ENCODE results near the gene INF2.
"Not testable (repeated sequence)": the region's sequence is repeated elsewhere in the genome, so short reads cannot be mapped to it uniquely, and the experiment has no call there.

INF2 gene

DNA sequence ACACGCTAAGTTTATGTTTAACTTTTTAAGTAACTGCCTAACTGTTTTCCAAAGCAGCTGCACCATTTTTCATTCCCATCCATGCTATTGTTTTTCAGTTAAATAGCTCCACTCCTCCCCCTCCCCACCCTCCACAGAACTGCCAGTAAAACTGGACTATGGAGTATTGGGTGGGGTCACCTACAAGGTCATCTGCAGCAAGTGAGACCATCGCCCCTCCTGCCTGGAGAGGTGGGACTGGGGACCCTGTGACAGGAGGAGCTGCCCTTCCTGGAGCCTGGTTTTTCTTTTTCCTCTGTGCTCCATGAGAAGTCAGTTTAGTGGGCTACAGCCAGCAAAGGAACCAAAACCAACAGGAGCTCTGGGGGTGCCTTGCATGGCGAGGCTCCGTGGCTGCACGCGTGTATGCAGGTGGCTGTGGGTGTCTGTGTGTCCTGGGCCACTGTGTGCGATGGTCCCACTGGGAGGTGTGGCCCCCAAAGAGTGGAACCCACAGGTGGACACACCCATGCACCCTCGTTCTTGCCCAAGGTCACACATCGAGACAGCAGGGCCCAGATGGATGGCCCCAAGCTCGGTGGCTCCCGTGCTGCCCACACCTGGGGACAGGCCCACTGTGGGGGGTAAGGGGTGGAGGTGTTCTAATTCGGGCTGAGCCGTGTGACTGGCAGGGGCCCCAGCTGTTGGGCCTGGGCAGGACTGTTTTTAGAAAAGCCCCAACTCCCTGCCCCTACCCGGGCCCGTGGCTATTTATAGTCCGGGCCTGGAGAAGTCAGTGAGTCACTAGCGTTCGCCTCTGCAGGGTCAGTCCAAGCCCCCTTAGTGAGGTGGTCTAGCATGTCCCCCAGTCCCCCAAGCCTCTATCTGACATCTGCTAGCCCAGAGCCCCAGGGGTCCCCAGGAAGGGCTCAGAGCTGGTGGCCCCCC is 32.4 kb downstream of the INF2 start:
- DNase-seq (ENCODE audit: low read depth): no peak

DNA sequence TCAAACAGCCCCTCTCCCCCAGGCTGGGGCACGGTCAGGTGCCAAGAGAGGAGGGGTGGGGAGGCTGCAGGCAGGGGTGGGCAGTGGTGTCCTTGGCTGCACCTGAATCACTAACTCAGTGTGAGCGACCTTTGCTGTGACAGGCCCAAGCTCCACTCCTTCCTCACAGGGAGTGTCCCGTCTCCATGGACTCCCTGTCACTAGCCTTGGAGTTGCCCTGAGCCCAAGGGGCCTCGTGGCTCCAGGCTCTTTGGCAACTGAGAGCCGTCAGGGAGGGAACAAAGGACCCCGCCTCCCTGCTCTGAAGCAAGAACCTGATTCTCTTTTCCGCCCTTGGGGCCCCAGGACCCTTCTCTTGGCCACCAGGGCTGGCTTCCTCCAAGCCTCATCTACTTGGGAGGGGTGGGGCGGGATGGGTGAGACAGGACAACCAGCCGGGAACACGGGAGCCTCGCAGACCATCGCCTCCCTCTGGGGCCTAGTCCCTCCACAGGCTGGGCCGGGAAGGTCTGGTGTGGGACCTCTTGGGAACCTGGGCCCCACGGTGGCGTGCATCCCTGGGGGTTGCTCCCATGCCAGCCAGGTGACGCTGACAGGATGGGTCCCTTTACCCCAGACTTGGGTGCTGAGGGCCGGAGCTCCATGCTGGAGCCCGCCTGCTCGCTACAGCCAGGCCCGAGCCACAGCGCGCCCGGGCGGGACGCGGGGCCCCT is 33.7 kb downstream of the INF2 start:
- DNase-seq (ENCODE audit: low read depth): no peak

DNA sequence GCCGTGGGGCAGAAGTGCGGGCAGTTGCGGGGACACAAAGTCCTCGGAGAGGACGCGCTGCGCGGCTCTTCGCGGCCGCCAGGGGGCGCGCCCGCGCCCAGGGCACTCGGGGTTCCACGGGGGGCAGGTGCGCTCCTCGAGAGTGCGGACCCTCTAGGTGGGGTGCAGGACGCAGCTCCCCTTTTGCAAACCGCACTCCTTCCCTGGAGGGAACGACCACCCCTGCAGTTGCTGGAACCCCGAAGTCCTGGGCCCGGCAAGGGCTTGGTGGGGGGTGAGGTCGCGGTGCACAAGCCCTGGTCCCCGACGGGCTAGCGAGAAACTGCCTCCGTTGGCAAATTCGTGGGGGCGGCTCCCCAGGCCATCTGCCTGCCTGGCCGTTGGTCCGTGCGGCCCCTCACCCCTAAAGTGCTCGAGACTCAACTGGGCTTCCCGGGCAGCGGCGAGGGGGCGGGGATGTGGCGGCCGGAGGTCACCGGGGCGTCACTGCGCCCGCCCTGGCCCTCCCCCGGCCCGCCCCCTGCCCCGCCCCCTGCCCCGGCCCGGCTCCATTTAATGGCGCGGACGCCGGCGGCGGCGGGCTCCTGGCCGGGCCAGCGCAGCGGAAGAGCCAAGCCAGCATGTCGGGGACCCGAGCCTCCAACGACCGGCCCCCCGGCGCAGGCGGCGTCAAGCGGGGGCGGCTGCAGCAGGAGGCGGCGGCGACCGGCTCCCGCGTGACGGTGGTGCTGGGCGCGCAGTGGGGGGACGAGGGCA is 34.4 kb downstream of the INF2 start, which contains the start of gene ADSS1:
ADSS1 (plus strand) TSS at position 579 of the 756 bp plus-strand sequence; CDS start at position 621, 42 bp downstream.
- DNase-seq (ENCODE audit: low read depth): peak; percentile 38

DNA sequence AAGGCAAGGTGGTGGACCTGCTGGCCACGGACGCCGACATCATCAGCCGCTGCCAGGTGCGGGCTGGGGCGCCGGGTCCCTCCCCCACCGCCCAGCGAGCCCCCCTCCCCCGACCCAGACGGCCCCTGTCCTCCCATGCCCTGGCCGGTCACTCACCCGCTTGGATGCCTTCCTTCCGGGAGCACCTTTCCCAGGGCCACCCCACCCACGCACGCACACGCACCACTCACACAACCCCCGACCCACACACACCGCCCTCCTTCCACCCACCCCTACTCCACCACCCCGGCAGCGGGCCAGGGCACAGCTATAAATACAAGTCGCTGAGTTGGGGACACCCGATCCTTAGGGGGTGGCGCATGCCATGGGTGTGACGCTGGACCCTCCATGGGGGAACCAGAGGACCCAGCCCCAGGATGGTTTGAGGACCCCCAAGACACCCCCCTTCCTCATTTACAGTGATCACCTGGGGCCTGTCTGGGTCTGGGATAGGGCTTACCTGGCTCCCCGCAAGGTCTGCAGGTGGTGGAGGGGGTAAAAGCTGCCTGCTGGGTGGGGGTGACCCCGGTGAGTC is 35.1 kb downstream of the INF2 start:
- DNase-seq (ENCODE audit: low read depth): no peak

DNA sequence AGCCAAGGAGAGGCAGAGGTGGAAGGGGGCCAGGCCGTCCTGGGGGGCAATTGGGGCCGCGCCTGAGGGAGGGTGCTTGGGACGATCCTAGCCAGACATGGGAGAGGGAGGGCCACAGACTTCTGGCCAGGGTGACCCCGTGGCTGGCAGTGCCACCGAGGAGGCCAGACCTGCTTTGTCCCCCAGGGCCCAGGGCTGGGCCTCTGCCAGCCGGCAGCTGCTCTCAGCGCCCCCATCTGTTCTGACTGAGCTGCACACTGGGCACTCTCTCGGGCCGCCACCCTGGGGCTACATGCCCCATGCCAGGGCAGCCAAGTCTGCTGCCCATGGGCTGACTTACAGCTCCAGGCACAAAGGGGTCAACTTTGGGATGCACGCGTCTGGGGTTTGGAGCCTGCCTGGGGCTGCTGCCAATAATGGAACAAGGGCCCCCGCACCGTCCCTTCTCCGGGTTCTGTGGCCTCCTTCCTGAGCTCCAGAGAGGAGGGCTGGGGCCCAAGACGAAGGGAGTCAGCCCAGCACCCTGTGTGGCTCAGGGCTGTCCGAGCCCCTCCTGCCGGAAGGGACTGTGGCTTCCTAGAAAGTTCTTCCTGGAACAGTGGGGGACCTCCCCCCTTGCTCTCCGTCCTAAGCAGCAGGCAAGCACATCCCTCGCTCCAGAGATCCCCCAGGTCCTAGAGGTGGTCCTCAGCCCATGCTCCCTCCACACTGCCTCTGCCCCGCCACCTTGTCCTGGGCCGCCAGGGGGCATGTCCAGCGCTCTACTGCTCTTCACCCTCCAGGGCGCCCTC is 35.8 kb downstream of the INF2 start:
- no peak for DNase-seq (ENCODE audit: low read depth)

DNA sequence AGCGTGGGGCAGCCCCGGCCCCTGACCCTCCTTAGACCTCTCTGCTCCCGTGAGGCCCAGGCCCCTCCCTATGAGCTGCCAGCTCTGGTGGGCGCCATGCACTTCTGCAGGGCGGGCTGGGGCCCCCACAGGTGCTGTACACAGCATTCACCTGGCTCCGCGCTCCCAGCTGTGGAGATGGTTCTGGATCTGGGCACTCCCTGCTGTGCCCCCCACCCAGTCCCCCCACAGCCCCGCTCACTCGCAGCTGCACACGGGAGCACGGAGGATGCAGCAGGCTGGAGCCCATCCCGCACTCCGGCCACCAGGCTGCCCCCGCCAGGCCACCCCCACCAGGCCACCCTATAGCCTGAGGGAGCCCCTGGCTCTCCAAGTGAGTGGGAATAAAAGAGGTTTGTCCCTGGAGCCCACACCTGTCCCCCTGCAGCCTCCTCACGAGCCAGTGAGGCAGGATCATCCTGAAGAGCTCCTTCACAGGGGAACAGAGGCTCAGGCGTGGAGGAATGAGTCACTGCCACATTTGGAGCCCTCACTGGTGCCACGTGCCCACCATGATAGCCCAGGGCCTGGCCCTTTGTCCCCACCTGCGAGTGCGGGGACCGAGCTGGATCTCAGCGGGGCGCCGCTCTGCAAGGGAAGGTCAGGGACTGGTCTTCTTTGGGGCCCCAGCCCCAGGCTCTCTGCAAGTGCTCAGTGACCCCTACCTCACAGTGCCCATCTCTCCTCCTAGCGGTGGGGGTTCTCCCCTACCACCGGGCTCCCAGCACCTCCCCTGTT is 36.5 kb downstream of the INF2 start:
- no peak for DNase-seq (ENCODE audit: low read depth)

DNA sequence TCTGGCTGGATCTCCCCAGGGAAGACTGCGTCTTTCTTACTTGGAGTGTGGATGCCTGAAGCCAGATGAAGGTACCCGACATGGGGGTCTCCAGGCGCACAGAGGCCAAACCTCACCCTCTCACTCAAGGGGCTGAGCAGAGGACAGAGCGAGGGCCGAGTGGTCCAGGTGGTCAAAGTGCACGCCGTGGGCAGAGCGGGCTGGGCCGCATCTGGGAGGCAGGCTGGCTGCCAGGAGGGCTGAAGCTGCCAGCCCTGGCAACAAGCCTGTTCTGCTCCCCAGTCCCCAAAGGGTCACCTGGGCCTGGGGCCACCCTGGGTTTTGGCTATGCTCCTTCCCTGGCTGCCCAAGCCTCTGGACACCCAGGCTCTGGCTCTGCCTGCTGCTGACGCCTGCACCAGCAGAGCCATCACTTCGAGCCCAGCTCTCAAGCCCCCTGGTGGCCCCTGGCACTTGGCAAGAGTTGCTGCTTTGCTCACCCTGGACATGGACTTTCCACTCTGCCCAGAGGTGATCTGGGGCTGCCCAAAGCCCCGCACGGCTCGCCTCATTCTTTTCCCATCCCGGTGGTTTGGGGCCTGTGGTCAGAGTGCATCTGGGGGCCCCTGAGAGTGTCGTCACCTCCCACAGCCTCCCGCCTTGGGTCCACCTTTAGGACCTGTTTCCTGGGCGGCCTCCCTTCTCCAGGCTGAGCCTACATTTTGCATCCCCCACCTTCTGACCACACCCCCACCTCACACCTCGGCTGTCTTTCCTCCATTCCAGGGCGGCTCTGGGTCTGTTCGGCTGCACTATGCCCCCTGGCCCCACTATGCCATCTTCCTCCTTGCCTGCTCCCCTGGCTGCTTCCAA is 37.4 kb downstream of the INF2 start:
- DNase-seq (ENCODE audit: low read depth): no peak

DNA sequence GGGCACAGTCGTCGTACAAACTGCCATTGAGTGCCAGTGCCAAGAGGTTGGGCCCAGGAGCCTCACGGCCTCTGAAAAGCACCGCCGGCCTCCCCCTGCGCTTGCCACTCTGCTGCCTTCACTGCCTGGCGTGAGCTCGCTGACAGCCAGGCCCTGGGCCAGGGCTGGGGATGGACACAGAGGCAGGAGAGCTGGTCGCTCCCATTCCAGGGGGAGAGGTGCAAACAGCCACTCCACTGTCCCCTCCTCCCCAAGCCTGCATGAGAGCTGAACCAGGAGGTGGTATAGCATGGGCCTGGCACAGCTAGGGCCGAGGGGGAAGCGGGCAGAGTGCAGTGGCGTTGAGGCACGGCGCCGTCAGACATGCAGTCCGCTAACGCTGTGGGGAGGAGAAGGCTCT is 39.2 kb downstream of the INF2 start:
- no peak for DNase-seq (ENCODE audit: low read depth)

DNA sequence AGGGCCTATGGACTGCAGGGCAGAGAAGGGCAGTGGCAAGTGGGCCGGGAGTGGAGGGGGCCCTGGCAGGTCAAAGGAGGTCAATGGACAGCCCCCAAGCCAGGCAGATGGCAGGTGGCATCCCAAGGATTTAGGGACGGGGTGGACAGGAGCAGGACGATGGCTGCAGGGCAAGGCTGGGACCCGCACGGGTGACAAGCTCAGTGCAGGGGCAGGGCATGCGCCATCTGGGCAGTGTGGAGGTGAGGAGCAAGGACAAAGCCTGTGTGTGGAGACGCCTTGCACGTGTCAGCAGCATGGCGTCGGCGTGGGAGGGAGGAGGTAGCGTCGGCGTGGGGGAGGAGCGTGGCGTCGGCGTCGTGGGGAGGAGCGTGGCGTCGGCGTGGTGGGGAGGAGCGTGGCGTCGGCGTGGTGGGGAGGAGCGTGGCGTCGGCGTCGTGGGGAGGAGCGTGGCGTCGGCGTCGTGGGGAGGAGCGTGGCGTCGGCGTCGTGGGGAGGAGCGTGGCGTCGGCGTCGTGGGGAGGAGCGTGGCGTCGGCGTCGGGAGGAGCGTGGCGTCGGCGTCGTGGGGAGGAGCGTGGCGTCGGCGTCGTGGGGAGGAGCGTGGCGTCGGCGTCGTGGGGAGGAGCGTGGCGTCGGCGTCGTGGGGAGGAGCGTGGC is 39.9 kb downstream of the INF2 start:
- not testable (repeated sequence) for DNase-seq (ENCODE audit: low read depth)

DNA sequence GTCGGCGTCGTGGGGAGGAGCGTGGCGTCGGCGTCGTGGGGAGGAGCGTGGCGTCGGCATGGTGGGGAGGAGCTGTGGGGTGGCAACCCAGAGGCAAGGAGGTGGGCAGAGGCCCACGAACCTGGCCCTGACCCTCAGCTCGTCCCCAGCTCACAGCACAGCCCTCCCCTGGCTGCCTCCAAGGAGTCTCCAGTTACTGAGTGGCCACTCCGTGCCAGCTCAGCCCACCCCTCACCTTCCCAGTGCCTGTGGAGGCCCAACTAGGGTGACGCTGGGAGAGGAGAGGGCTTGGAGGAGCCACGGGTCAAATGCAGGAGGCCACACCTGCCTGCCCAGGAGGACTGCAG is 40.4 kb downstream of the INF2 start:
- no peak for DNase-seq (ENCODE audit: low read depth)

DNA sequence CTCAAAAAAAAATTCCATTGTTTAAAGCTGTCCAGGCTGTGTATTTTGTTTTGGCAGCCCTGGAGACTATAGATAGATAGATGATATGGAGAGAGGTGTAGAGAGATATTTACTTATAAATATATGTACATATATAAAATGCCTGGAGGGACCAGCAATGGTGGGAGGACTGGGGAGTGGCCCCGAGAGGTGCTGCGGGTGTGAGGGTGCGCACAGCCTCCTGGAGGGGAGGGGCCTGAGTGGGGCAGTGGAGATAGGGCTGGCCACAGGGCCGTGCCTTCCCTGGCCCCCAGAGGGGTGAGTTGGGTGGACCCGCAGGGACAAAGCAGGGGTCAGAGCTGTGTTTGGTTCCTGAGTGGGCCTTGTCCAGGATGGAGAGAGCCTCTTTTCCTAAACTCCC is 41.1 kb downstream of the INF2 start:
- DNase-seq (ENCODE audit: low read depth): no peak

DNA sequence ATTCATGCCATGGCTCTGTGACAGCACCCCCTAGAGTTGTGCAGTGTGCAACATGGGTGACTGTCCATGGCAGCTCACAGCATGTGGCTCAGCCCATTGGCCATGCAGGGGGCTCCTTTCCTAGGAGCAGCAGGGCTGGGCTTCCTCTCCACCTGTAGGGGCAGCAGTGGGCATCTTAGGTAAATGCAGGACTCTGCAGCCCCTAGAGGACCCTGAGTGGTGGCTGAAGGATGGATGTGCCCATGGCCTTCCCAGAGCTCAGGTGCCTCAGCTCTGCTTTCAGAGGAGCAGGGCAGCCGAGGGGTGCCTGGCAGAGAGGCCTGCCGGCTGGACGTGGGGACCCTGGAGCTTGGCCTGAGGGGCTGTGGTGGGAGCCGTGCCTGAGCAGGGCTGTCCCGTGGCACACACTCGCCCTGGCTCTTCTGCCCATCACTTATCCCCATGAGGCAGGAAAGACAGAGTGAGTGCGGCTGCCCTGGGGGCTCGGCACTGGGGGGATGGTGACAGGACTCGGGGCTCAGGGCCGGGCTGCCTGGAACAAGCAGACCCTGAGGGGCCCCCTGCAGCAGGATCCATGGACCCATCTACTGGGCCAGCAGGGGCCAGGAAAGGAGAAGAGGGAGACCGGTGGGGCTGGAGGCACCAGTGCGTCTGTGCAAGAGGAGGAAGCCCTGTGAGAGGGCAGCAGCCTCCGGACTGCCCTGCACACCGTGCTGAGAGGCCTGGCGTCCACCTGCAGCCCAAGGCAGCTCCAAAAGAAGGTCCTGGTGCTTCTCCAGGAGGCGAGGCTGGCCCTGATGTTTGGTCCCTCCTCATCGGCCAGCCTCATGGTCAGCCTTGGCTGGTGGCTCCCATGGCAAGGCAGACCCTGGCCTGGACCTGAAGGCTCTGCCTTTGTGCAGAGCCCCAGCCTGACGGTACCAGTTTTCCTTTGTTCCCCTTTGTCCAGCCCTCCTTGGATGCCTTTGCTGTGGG is 42.2 kb downstream of the INF2 start:
- DNase-seq (ENCODE audit: low read depth): no peak

DNA sequence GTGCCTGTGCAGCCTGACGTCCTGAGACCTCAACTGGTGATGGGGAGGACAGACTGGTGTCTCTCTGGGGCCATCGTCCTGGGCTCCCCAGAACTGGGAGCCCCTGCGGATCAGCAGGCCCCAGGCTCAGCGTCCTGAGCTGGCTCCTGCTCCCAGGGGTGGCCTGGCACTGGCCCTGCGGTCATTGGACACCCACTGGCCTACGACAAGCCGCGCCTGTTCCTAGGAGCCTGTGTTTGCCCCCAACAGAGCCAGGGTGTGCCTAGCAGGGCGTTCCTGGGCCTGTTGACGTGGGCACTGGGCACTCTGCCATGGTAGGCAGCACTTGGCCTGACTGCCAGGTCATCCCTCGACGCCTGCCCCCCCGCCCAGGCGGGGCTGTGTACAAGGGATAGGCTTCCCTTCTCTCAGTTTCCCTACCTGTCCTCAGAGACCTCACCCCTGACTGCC is 43.0 kb downstream of the INF2 start:
- no peak for DNase-seq (ENCODE audit: low read depth)

DNA sequence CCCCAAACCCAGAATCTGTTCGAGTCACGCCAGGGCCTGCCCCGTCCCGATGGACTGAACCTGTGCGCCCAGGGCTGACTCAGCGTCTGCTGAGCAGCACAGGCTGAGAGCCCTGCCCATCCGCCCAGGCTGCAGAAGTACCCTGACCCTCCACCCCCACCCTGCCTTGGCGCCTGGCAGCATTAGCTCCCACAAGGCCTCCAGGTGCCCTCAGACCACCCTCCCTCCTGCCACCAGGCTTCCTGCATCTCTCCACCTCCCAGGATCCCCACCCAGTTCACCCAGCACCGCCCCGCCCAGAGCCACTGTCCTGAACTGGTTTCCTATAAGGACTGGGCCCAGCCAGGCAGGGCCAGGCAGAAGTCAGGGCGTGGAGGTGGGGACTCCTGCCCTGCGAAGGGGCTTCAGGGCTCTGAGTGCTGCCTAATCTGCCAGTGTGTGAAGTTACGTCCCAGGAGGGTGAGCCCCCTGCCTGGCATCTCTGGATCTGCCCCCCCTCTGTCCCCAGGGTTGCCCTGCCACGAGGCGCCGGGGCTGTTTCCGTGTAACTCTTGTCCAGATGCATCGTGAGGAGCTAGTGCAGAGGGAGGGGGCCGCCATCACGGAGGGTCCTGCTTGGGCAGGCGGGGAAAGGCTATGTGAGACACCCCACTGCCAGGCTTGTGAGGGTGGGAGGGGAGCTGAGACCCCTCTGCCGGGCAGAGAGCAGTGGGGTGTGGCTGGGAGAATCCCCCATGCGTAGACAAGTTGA is 43.7 kb downstream of the INF2 start:
- DNase-seq (ENCODE audit: low read depth): no peak

DNA sequence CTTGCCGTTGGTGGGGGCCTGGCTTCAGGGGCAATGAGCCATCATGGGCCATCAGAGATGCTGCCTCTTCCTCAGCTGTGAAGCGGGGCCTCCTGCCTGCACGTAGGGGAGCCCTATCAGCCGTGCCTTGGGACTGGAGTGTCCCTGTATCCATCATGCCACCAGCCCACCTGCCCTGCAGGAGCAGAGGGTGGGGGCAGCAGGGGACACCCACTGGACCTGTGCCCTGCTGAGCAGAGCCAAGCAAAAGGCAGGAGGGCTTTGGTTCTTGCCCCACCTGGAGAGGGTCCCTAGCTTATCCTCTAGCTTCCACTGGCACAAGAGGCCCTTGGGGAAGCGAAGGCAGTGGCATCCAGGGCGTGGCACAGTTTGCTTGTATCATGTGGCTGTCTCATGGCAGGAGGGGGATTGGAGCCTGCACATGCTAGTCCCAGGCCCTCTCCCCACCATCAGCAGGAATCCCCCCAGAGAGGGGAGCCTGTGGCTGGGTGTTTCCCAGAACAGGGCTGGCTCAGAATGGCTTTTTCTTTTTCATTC is 44.7 kb downstream of the INF2 start:
- no peak for DNase-seq (ENCODE audit: low read depth)

DNA sequence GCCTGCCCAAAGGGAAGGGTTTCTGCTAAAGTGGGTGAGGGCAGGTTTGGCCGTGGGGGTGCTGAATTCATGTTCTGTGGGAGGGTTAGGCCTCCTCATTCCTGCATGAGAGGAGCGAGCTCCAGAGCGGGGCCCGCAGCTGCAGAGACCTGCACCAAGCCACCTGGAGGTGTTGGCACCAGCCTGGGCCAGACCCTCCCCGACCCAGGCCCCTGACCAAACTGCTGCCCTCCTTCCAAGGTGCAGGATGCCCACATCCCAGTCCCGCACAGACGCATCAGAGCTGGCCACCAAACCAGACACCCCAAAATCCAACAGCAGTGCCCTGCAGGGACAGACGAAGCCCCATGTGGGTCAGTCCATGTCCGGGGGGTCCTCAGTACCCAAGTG is 45.2 kb downstream of the INF2 start:
- no peak for DNase-seq (ENCODE audit: low read depth)

All from stimulated activated CD8-positive, alpha-beta memory T cell treated with anti-CD3 and anti-CD28 coated beads, Interleukin-4, amount 100 ng/mL, for 24 hours (primary cell).